ENCODE data around the gene GFPT2. TPM values are rescaled to one million over a fixed set of nuclear protein-coding genes. Genes with fewer than 3 reads are reported as not detected.

Gene GFPT2
- total RNA-seq, 4 donors from 2014 or later: 5.5 to 15.6 (median 6.4) TPM; not detected in 1

- intact Hi-C loops (cut with DNase I): loop anchor here (10.0 kb wide), 2 partner anchors 136 to 204 kb away; no protein-coding TSS in a partner anchor
- peak; percentile 56 to 78 (median 67) for TF ChIP-seq CTCF (IDR thresholded peaks at IDR 0.05)
- no peak for TF ChIP-seq POLR2A (IDR thresholded peaks at IDR 0.05)
- WGBS, 2 donors: 48 to 71% methylated on average over 23 to 25 of the region's 31 CpGs
- Histone ChIP-seq H3K27ac (no peak overlapping the region), H3K36me3 (no peaks in the 10 kb centered on the region), H3K9me3 (no peaks in the 10 kb centered on the region), H3K4me3 (no peak overlapping the region), H3K27me3 (no peaks in the 10 kb centered on the region), H3K4me1 (peaks cover 0 to 47% (median 23%) of the 10 kb centered on the region in 3 donors)
- peak; percentile 22 for DNase-seq
Observed at GRCh38 chr5:180328296-180329137, 24.6 kb downstream of the GFPT2 start.

GRCh38 chr5:180326989-180327565 lies 26.1 kb downstream of the GFPT2 start:
- Histone ChIP-seq H3K36me3 (no peaks in the 10 kb centered on the region), H3K27ac (no peak overlapping the region), H3K27me3 (no peaks in the 10 kb centered on the region), H3K4me3 (no peak overlapping the region), H3K4me1 (peaks cover 0 to 35% (median 20%) of the 10 kb centered on the region in 3 donors), H3K9me3 (no peaks in the 10 kb centered on the region)
- 80 to 92% methylated on average over 9 to 10 of the region's 10 CpGs for WGBS, 2 donors
- no peak for TF ChIP-seq CTCF (IDR thresholded peaks at IDR 0.05)
- no peak for TF ChIP-seq POLR2A (IDR thresholded peaks at IDR 0.05)
- DNase-seq: no peak
- intact Hi-C loops (cut with DNase I): loop anchor here (10.0 kb wide), 2 partner anchors 138 to 202 kb away; no protein-coding TSS in a partner anchor

DNA sequence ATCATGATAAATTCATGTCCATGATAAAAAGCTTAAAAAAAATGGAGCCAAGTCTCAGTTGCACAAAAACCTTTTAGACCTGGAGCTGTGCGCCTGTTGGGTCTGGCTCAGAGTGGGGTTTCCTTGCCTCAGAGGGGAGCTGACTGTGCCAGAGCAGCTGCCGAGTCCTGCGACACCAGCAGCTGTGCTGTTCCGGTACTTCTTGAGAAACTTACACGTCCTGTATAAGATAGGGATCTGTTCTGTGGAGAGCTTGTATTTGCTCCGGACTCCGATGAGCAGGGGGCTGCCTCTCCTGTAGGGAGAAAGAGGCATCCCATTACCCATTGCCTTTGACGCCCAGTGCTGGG lies 28.6 kb downstream of the GFPT2 start:
- intact Hi-C loops (cut with DNase I): loop anchor here (10.0 kb wide), 2 partner anchors 140 to 200 kb away; no protein-coding TSS in a partner anchor
- Histone ChIP-seq H3K27me3 (no peaks in the 10 kb centered on the region), H3K36me3 (no peaks in the 10 kb centered on the region), H3K4me3 (no peak overlapping the region), H3K27ac (no peak overlapping the region), H3K9me3 (no peaks in the 10 kb centered on the region), H3K4me1 (peaks cover 0 to 10% (median 2%) of the 10 kb centered on the region in 3 donors)
- DNase-seq: no peak
- 81 to 89% methylated on average over 6 to 7 of the region's 8 CpGs for WGBS, 2 donors
- TF ChIP-seq CTCF (IDR thresholded peaks at IDR 0.05) (no peak), POLR2A (IDR thresholded peaks at IDR 0.05) (no peak)

DNA sequence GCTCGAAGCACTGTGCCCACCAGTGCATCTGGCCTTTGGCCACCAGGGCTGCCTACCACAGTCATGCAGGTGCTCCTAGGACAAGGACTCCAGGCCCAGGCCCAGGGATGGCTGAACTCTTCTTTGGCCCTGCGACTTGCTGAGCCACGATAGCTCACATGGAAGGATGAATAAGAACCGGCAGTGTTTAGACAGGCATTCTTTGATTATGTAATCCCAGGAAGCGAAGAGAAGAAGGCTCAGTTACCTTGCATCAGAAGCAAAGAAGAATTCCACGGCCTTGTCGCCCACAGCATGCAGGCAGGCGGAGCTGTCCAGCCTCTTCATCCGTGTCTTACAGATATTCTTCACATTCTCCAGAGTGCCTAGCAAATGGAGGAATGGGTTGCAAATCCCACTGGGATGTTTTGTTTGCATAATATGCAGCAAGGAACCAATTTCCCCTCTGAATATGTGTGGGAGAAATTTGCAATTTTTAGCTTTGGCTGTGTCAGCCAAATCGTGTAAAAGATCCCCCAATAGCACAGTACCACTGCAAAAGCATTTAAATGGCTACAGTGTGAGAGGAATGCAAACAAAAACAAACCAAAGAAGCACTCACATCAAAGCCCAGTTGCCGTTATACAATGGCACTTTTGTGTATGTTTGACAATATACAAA lies 29.1 kb downstream of the GFPT2 start:
- DNase-seq: no peak
- intact Hi-C loops (cut with DNase I): loop anchor here (10.0 kb wide), 2 partner anchors 141 to 199 kb away; no protein-coding TSS in a partner anchor
- H3K4me1 ChIP-seq: peaks cover 0 to 9% (median 2%) of the 10 kb centered on the region in 3 donors
- H3K9me3 ChIP-seq: no peaks in the 10 kb centered on the region
- no peak for TF ChIP-seq CTCF (IDR thresholded peaks at IDR 0.05)
- no peak for TF ChIP-seq POLR2A (IDR thresholded peaks at IDR 0.05)
- H3K4me3 ChIP-seq: no peak overlapping the region
- H3K27ac ChIP-seq: no peak overlapping the region
- 29 to 54% methylated on average over 9 to 10 of the region's 11 CpGs for WGBS, 2 donors
- no peaks in the 10 kb centered on the region for H3K36me3 ChIP-seq
- no peaks in the 10 kb centered on the region for H3K27me3 ChIP-seq

Measured in esophagus squamous epithelium (tissue), 5 donors.